ENCODE data around the gene KCNQ1.

DNA sequence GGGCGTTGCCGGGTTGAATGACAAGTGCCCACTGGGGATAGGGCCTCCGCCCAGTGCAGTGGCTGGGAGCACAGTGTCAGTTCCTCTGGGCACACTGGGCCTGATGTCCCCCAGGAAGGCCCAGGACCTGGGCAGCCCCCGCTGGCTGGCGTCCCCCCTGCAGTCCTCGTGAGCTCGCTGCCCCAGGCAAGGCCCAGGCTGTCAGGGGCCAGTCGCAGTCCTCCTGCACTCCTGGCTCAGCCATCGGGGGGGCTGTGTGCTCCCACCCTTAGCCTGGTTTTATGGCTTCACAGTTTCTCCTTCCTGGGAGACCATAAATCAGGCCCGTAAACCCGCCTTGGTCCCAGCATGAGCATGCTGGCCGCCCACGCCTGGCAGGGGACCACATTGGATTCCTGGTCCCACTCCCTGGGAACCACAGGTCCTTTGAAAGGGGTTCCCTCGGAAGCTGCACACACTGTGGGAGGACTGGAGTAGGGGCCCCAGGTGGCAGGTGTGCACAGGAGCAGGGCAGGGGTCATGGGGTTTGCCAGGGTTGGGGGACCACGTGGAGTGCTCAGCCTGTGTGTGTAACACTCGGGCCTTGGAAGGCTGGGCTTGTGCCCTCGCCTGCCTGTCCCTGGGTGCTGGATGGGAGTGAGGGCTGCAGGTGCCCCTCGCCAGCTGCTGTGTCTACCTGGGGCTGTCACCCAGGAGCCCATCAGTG lies 141.4 kb downstream of the KCNQ1 start:
- TF ChIP-seq, protein P1, sequence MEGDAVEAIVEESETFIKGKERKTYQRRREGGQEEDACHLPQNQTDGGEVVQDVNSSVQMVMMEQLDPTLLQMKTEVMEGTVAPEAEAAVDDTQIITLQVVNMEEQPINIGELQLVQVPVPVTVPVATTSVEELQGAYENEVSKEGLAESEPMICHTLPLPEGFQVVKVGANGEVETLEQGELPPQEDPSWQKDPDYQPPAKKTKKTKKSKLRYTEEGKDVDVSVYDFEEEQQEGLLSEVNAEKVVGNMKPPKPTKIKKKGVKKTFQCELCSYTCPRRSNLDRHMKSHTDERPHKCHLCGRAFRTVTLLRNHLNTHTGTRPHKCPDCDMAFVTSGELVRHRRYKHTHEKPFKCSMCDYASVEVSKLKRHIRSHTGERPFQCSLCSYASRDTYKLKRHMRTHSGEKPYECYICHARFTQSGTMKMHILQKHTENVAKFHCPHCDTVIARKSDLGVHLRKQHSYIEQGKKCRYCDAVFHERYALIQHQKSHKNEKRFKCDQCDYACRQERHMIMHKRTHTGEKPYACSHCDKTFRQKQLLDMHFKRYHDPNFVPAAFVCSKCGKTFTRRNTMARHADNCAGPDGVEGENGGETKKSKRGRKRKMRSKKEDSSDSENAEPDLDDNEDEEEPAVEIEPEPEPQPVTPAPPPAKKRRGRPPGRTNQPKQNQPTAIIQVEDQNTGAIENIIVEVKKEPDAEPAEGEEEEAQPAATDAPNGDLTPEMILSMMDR (IDR thresholded peaks at IDR 0.05): no peak
- no peak for TF ChIP-seq EZH2 (IDR thresholded peaks at IDR 0.05; ENCODE audit: borderline replicate concordance, insufficient read depth, low read depth, low read length, poor library complexity, severe bottlenecking)

All from B cell (primary cell).